ENCODE data around the gene NOTCH1.

Gene NOTCH1

DNA sequence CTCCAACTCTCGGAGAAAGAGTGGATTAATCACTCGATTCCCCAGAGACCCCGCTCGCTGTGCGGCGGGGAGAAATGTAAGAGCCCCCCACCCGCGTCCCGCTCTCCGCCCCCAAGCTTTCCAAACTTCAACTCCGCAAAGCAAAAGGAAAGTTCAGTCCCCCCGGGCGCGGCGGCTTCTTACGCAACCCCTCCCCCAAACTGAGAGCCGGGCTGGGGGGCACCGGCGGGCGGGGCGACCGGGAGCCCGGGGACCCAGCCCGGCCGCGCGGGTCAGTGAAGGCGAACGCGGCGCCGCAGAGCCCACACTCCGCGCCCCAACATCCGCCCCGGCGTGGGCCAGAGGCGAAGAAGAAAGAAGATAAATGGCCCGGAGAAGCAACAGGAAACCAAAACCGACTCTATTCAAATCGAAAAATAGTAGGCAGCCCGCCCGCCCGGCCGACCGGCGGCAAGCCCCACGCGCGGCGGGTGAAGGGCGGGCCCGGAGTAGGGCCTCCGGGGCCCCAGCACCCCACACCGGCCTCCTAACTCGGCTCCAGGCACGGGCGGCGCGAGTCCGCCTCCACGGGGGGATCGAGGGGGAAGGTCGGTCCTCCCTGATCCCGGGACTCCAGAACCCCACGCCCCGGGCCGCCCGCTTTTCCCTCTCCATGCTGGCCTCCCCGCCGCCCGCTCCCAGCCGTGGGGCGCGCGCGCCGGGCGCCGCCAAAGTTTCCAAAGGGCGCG, 720 bp downstream of the NOTCH1 start:
- no peak for DNase-seq

DNA sequence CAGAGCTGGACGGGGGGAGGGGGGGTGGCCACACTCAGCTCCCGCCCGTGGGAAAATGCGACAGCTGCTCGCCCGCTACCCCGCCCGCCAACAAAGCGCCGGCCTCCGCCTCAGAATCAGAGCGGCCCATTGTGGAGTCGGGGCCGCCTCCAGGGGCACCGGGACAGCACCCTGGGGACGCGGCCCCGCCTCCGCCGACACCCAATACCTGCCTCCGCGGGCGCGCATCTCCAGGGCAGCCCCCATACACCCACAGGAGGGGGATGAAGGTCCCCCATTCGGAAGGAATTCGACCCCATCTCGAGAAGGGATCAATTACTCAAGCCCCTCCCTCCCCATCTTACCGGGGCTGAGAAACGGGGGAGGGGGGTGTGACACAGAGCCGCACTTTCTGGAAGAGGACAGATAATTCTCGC, 1.3 kb downstream of the NOTCH1 start:
- no peak for DNase-seq

DNA sequence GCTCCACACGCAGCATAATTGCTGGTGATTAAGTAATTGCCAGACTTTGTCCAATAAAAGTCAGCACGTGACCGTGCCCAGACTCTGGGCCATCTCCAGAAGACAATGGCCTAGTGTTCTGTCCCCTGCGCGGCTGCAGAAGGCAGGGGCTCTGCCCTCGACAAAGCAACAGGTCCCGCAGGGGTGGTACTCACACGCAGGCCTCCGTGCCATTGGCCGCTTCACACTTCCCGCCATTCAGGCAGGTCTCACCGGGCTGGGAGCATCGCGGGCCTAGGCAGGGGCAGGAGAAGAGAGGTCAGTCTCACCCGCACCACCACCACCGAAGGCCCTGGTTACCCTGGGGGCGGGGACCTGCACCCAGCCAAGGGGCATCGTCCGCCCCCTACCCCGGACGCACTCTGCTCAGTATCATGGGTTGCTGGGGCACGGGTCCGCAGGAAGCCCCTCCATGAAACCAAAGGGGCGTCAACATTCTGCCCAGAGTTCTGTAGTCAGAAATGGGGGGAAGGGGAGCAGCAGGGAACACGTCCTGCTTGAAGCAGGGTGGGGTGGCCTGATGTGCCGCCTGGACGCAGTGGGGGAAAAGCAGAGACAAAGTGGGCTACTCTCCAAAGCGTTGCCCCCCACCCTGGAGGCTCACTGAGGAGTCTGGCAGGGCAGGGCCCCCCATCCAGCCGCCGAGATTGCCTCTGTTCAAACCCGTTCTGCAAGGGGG, 1.9 kb downstream of the NOTCH1 start:
- no peak for DNase-seq

DNA sequence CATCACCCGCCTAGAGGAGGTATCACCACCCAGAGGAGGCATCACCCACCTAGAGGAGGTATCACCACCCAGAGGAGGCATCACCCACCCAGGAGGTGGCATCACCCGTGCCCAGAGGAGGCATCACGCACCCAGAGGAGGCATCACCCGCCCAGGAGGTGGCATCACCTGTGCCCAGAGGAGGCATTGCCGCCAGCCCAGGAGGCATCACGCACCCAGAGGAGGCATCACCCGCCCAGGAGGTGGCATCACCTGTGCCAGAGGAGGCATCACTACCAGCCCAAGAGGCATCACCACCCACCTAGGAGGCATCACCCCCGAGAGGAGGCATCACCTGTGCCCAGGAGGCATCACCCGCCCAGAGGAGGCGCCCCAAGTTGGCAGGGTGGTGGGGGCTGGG, 2.6 kb downstream of the NOTCH1 start:
- DNase-seq = no peak

GRCh38 chr9:136542241-136543040, 3.4 kb downstream of the NOTCH1 start:
- DNase-seq = no peak

- no peak for DNase-seq
Observed at GRCh38 chr9:136541709-136542108, 4.1 kb downstream of the NOTCH1 start.

- no peak for DNase-seq
Observed at GRCh38 chr9:136541179-136541578, 4.7 kb downstream of the NOTCH1 start.

DNA sequence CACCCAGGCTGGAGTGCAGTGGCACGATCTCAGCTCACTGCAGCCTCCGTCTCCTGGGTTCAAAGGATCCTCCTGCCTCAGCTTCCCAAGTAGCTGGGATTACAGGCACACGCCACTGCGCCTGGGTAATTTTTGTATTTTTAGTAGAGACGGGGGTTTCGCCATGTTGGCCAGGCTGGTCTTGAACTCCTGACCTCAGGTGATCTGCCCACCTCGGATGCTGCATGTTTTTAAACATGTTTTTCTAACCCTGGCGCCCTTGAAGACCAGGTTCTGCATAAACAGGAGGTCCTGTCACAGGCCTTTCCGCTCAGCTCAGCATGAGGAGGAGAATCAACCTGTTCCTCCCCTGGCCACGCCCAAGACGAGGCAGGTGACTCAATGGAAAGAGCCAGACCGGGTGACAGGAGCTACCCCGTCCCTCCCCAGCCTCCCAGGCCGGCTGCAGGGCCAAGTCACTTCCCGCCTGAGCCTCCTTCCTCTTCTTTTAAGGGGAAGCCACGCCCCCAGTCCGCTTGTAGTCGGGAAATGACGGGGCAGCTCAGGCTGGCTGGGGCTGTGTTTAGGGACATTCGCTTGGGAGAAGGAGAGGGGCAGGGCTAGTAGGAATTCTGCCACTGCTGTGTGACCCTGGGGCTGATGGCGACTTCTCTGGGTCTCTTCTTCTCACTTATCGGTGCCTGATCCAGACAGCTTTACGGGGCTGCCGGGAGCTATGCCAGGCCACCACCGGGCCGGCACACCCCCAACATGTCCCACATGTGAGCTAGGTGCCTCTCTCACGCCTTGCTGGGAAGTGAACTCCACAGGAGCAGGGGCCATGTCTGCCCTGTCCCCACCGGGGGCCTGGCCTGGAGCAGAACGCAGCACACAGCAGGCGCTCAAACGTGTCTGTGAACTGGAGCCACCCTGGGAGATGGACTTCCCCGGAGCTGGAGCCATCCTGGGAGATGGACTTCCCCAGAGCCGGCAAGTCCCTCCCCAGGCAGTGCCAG, 6.1 kb downstream of the NOTCH1 start:
- no peak for DNase-seq

GRCh38 chr9:136538599-136539426, 7.0 kb downstream of the NOTCH1 start:
- DNase-seq = no peak

DNA sequence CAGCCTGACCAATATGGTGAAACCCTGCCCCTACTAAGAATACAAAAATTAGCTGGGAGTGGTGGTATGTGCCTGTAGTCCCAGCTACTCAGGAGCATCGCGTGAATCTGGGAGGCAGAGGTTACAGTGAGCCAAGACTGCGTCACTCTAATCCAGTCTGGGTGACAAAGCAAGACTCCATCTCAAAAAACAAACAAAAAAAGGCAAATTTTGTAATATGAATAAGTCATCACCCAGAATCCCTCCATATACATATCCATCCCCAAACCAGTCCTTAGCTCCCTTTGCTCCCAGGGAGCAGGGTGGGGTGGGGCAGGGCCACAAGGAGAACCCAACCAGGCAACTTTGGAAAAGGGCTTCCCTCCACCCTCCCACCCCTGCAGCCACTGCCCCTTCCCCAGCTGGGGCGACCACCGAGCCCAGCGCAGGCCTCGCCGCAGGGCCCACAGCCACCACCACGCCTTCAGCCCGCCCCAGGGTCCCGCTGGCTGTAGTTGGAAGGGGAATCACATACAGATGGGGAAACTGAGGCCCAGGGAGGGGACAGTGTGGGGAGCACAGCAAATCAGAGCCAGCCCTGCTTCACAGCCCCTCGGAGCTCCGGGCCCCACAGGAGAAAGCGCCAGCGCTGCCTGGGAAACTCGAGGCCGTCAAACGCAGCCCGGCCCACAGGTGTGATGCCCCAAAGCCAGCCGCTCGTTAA, 7.8 kb downstream of the NOTCH1 start:
- DNase-seq = no peak

GRCh38 chr9:136537411-136537810, 8.4 kb downstream of the NOTCH1 start:
- no peak for DNase-seq

DNA sequence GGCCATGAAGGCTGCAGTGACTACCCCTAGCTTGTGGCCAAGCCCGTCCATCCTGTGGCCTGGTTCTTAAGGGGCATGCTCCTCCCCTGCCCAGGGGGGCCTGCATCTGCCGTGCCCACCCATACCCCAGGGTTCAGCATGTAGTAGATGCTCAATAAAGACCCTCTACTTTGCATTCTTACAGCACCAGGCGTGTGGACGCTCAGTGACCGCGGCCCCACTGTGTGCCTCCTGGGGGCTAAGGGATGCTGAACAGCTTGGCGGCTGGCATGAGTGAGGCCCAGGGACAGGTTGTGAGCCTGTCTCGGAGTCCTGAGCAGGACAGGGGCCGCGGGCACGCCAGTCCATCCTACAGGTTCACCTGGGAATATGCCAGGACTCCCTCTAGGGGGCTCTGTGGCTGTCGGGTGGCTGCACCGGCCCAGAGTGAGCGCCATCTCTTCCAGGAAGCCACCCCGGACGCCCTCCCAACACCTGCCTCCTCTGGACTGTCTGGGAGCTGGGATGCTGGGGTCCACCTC, 9.1 kb downstream of the NOTCH1 start:
- no peak for DNase-seq

- no peak for DNase-seq
Observed at GRCh38 chr9:136536051-136536720, 9.7 kb downstream of the NOTCH1 start.

- DNase-seq = no peak
Observed at GRCh38 chr9:136535070-136535469, 10.8 kb downstream of the NOTCH1 start.

- DNase-seq = no peak
Observed at GRCh38 chr9:136534366-136534765, 11.5 kb downstream of the NOTCH1 start.

GRCh38 chr9:136533775-136534157, 12.1 kb downstream of the NOTCH1 start:
- no peak for DNase-seq

DNA sequence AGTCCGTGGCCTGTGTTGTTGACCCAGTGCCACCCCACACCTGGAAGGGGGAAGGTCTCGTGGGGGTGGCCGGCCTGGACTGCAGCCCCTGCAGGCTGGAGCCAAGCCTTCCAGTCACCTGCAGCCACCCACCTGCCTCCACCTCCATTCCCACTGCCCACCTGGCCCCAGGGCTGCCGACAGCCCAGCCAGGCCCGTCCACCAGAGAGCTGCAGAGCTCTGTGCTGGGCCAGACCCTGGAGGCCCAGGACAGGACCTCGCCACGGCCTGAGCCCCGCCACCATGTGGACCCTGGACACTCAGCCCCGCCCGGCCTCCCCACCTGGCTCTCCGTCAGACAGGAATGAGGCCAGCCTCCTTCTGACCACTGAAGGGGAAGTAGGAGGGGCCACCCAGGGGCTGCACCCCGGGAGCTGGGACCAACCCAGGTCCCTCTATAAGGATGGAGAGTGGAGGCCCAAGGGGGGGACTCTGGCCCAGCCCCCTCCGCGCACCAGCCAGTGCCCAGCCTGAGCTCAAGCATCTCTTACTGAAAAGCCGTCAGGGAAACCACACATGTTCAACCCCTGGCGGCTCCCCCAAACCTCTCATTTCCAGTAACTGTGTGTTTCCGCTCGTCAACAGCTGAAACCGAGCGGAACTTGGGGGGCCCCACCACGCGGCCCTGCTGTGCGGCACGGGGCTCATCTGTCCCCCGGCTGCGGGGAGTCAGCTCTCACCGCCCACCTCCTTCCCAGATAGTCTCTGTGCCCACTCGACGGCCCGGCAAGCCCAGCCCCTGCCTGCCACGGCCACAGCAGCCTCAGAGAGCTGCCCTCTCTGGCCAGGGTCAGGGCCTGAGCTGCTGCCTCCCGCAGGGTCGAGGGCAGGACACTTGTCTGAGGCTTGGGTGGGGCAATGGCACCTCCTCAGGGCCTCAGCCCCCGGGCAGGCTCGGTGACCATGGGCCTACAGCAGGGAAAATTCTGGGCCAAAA, 12.8 kb downstream of the NOTCH1 start:
- DNase-seq = no peak

DNA sequence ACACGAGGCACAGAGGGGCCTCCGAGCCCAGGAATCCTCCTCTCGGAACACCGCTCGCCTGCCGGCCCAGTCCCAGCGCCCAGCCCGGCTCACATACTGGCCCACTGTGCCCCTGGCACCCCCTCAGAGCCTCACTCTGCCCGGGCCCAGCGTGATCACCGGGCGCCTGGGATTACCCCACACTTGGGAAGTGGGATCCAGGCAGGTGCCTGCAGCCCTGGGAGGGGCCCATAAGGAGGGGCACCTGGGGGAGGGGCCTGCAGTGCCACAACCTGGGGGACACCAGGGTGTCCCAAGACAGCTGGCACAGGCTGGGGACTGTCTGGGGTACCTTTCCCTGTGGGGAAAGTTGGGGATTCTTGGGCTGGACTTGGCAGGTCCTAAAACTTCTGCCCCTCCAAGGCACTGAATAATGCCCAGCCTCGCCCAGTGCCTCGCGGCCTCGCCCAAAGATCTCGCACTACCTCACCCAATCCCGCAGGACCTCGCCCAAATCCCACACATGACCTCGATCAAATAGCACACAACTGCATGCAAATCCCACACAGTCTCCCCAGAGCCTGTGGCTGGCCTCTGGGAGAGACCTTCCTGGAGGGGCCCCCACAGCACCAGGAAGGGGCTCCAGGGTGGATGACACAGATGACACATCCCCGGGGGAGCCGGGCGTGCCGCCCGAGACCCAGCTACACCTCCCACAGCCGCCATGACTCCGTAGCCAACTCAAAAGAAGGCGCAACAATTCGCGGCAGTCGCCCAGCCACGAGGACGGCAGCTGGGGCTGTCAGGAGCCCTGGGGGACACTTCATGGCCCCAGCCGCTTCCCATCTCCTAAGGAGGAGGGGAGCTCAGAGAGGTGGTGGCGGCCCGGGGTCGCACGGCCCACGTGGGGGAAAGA, 13.7 kb downstream of the NOTCH1 start:
- DNase-seq = no peak

Measured in NCI-H1930 (cell line).